Stimulated activated CD4-positive, alpha-beta T cell treated with anti-CD3 and anti-CD28 coated beads, Interleukin-12 subunit alpha, Interleukin-12 subunit beta, amount 100 ng/mL, for 24 hours (primary cell): Measurements from ENCODE around the gene CCDC12.
A peak's percentile ranks its signal among the peaks of the same experiment; 100 is the strongest.

ENCODE experiments used
- DNase-seq, 2 experiments: peaks; one replicate each; pipeline ENCODE4 v3.0.0-alpha.2; 2020; ENCODE audit warnings: low read depth in 2 of 2

CCDC12 gene

DNA sequence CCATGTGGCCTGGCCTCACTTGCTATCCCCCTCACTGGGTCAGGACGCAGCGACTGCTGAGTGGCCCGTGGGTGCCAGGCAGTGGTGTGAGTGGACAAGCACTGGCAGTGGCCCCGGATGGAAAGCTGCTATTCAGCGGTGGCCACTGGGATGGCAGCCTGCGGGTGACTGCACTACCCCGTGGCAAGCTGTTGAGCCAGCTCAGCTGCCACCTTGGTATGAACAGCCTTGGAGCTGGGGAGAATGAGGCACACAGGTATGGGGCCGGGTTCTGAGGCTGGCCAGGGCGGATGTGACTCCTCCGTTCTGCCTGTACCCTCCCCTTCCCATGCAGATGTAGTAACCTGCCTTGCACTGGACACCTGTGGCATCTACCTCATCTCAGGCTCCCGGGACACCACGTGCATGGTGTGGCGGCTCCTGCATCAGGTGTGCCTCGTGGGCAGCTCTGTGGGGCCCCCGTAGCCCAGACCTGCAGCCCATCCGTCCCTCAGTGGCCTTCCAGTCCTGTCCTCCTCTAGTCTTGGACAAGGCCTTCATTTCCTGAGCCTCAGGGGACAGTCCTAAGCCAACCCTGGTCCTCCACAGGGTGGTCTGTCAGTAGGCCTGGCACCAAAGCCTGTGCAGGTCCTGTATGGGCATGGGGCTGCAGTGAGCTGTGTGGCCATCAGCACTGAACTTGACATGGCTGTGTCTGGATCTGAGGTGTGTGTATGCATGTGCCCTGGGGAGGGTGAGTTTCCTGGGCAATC, 31.1 kb upstream of the CCDC12 start:
- DNase-seq = no peak

DNA sequence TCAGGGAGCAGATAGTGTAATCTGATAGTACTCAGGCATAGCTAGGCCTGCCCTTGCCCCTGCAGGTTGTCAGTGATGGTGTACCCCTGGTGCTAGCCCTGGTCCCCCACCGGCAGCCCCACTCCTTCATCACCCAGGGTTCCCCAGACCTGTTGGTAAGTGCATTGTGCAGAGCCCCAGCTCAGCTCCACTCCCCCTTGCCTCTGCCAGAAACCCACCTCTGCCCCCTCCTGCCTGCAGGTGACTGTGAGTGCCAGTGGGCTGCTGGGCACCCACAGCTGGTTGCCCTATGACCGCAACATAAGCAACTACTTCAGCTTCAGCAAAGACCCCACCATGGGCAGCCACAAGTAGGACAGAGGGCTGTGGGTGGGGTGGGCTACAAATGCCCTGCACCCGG, 30.5 kb upstream of the CCDC12 start:
- no peak for DNase-seq

DNA sequence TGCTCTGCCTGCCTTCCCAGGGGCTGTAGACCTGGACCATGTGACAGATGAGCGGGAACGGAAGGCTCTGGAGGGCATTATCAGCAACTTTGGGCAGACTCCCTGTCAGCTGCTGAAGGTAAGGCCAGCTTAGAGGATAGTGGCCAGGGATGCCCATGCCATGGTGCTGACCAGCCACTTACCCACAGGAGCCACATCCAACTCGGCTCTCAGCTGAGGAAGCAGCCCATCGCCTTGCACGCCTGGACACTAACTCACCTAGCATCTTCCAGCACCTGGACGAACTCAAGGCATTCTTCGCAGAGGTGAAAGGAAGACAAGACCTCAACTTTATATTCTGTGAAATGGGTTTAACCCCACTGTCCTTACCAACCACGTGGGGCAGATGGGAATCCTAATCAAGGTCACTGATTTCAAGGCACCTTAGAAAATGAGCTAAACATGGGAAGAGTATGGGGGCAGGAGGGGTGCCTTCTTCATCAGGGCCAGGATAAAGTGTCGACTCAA, 29.7 kb upstream of the CCDC12 start:
- DNase-seq = no peak

DNA sequence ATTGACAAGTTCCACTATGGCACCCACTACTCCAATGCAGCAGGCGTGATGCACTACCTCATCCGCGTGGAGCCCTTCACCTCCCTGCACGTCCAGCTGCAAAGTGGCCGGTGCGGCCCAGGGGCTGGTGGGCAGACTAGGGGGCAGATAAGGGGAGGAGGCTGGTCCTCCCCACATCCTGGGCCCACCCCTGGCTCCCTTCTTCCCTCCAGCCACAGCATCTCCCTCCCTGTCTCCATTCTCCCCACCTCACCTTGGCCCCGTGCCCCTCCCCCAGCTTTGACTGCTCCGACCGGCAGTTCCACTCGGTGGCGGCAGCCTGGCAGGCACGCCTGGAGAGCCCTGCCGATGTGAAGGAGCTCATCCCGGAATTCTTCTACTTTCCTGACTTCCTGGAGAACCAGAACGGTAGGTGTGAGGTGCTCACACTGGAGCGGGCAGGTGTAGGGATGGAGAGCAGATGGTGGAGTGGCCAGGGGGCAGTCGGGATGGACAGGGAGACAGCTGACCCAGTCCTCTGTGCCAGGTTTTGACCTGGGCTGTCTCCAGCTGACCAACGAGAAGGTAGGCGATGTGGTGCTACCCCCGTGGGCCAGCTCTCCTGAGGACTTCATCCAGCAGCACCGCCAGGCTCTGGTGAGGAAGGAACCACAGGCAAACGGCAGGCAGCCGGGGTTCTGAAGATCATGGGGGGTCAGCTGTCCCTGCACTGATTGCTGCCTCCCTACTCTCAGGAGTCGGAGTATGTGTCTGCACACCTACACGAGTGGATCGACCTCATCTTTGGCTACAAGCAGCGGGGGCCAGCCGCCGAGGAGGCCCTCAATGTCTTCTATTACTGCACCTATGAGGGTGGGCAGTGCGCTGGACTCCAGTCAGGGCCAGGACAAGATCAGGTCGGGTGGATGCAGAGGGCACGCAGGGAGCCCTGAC, 28.9 kb upstream of the CCDC12 start:
- DNase-seq = no peak

DNA sequence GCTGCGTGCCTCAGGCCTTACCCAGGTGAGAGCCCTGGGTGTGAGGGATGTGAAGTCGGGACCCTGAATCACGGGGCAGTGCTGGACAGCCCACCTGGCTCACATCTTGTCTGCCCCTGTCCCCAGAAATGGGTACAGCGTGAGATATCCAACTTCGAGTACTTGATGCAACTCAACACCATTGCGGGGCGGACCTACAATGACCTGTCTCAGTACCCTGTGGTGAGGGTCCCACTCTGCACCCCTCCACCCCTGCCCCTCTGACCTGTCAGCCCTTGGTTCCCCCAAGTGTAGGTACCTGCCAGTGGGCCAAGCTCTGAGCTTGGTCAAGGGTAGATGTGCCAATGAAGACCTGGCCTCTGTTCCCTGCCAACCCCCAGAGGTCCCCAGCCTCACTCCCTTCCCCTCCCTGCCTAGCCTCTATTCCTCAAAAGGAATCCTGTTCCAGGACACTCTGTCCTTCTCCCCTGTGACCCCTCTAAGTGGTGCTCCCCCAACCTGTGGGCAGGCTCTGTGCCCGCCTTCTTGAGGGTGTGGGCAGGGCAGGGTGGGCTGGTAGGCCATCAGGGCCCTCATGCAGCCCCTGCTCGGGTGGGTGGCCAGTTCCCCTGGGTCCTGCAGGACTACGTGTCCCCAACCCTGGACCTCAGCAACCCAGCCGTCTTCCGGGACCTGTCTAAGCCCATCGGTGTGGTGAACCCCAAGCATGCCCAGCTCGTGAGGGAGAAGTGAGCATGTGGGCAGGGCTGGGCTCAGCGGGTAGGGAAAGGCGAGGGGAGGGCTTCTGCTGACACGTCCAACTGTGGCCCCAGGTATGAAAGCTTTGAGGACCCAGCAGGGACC, 28.0 kb upstream of the CCDC12 start:
- DNase-seq = no peak

DNA sequence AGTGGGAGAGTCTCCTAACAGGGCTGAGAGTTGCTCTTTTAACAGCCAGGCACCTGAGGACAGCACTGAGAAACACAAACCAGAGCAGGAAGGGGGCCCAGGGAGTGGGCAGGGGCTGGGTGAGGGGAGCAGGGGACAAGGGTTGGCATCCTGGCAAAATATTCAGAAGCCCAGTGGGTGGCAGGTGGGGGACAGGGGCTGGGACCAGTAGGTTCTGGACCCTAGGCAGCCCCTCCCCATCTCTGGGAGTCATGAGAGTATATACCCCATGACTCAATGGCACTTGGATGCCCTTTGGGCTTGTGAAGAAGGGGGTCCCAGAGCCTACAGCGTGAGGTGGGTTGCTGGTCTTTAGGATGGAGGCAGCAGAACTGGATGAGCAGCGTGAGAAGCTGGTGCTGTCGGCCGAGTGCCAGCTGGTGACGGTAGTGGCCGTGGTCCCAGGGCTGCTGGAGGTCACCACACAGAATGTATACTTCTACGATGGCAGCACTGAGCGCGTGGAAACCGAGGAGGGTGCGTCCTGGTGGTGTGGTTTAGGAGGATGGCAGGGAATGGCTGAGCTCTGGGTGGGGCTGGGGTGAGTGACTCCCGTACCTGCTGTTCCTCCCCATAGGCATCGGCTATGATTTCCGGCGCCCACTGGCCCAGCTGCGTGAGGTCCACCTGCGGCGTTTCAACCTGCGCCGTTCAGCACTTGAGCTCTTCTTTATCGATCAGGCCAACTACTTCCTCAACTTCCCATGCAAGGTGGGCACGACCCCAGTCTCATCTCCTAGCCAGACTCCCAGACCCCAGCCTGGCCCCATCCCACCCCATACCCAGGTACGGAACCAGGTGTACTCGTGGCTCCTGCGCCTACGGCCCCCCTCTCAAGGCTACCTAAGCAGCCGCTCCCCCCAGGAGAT, 27.2 kb upstream of the CCDC12 start:
- DNase-seq = no peak

DNA sequence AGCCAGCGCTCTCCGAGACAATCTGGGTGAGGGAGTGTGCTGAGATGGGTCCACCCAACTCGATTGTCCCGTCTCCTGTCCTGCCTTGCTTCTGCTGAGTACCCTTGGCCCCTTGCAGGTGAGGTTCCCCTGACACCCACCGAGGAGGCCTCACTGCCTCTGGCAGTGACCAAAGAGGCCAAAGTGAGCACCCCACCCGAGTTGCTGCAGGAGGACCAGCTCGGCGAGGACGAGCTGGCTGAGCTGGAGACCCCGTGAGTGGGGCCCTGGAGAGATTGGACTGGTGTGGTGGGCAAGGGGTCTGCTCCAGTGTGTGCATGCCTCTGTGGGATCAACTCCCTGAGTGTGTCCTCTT, 26.5 kb upstream of the CCDC12 start:
- no peak for DNase-seq

DNA sequence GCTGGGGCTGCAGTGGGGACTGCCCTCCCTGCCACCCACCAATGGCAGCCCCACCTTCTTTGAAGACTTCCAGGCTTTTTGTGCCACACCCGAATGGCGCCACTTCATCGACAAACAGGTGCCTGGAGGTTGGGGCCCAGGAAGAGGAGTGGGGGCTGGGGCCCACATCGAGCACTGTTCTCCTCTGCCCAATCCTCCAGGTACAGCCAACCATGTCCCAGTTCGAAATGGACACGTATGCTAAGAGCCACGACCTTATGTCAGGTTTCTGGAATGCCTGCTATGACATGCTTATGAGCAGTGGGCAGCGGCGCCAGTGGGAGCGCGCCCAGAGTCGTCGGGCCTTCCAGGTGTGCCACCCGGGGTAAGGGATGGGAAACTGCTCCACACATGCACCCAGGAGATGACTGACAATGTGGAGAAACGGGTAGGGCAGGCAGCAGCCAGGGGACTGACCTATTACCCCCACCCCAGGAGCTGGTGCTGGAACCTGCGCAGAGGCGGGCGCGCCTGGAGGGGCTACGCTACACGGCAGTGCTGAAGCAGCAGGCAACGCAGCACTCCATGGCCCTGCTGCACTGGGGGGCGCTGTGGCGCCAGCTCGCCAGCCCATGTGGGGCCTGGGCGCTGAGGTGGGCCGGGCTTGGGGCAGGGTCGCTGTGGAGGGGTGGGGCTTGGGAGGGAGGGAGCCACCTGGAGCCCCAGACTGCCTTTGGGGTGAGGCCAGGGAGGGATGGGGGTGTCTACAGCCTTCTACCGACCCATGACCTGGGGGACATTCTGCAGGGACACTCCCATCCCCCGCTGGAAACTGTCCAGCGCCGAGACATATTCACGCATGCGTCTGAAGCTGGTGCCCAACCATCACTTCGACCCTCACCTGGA, 25.9 kb upstream of the CCDC12 start:
- no peak for DNase-seq

DNA sequence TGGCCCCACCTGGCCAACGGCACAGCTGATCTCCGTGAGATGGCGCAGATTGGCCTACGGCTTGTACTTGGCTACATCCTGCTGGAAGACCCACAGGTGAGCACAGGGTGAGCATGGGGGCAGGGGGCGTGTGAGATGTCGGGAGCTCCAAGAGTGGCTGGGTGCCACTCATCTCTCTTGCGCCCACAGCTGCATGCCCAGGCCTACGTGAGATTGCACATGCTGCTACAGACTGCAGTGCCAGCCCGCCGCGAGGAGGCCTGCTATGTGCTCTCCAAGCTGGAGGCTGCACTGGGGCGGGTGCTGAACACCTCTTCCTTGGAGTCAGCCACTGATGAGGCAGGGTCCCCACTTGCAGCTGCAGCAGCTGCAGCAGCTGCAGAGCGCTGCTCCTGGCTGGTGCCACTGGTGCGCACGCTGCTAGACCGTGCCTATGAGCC, 25.2 kb upstream of the CCDC12 start:
- no peak for DNase-seq

DNA sequence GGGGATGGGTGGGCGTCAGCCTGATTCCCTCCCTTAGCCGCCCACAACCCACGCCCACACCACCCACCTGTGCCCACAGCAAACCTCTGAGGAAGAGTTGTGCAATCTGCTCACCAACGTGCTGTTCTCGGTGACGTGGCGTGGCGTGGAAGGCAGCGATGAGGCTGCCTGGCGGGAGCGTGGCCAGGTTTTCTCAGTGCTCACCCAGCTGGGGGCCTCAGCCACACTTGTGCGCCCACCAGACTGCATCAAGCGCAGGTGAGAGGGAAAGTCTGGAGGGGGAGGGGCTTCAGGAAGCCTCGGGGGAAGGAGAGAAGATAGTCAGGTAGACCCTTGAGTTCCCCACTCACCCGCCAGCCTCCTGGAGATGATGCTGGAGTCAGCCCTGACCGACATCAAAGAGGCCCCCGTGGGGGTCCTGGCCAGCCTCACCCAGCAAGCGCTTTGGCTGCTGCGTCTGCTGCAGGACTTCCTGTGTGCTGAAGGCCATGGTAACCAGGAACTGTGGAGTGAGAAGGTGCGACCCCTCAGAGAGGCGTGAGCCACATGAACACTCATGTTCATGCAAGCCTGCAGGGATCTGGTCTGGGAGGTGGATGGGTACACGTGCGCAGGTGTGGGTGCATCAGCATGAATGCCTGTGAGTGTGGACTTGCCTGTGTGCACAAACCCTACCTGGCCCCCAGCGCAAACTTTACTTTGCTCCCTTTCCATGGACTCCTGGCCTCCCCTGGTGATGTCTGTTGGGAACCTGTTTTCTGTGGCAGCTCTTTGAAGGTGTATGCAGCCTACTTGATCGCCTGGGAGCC, 24.6 kb upstream of the CCDC12 start:
- no peak for DNase-seq

DNA sequence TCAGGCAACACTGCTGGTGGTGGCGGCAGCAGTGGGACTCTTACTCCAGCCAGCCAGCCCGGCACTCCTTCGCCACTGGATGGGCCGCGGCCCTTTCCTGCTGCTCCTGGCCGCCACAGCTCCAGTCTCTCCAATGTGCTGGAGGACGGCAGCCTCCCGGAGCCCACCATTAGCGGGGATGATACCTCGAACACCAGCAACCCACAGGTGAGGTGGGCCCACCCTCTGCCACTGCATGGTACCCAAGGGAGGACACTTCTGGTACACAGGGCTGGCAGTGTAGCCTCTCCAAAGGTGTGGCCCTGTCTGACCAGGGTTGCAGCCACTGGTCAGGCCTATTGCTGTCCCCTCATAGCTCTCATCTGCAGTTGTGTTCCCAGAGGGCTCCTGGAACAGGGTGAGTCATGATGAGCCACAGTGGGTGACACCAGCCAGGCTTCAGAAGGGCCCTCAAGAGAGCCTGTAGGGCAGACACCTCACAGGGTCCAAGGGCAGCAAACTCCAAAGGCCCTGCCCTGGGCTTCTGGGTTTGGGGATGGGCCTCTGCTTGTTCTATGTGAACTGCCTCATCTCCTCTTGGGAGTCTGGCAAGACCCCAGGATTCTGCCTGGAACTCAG, 23.8 kb upstream of the CCDC12 start:
- no peak for DNase-seq

DNA sequence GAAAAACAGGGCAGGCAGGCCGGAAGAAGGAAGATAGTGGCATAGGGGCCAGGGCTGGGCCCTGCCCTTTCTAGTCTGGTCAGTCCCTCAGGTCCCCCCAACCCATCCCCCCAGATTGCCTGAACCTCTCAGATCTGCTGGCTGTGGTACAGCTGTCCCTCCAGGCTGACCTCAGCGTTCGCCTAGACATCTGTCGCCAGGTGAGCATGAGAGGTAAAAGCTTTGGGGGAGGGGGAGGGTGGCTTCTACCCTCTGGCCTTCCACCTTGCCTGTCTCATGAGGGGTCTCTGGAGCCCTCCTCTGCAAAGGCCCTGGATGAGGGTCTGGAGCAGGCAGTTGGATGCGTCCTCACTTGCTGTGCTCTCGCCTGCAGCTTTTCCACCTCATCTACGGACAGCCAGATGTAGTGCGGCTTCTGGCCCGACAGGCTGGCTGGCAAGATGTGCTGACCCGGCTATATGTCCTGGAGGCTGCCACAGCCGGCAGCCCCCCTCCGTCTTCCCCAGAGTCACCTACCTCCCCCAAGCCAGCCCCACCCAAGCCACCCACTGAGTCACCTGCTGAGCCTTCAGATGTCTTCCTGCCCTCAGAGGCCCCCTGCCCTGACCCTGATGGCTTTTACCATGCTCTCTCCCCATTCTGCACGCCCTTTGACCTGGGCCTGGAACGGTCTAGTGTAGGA, 23.1 kb upstream of the CCDC12 start:
- no peak for DNase-seq

DNA sequence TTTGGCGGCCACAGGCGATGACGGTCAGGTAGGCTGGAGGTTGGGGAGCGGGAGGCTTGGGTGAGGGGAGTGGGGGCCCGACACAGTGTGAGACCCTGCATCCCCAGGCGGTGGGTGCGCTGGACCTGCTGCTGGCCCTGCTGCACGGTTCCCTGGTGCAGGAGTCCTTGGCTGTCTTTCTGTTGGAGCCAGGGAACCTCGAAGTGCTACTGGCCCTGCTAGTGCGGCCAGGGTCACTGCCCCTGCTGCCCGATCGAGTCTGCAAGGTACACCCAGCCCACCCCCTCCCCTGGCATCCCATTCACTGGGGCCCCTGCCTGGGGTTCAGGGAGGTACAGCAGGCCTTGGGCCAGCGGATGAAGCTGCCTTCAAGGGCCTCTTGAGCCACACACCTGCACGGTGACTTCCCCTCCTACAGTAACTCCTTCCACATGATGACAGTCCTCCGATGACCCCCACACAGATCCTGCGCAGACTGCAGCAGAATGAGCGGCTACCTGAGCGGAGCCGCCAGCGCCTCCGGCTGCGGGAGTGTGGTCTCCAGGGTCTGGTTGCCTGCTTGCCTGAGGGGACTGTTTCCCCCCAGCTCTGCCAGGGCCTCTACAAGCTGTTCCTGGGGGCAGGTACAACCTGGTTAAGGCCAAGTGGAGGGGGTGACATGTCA, 22.4 kb upstream of the CCDC12 start:
- no peak for DNase-seq

DNA sequence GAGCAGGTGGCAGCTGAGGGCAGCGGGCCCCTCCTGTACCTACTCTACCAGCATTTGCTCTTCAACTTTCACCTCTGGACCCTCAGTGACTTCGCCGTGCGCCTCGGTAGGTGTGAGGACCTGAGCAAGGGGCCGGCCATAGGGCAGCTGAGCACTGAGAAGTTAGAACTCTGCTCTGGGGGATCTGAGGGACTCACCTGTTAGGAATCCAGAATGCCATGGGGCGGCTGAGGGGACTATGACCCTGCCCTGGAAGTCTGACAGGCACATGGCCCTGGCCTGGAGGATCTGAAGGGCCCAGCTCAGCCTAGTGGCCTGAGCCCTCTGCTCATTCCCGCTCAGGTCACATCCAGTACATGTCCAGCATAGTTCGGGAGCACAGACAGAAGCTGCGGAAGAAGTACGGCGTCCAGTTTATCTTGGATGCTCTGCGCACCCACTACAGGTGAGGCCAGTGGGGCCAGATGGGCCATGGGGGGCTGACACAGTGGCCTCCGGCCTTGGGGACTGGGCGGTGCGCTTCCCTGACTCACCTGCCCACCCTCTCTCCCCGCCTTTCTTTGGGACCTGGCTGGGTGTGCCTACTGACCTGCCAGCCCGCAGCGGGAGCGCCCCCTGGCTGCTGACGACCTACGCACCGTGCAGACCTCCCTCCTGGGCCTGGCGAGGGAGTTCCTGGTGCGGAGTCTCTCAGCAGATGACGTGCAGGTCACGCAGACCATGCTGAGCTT, 21.7 kb upstream of the CCDC12 start:
- DNase-seq = peak in 1 of 2 experiments; percentile 59

DNA sequence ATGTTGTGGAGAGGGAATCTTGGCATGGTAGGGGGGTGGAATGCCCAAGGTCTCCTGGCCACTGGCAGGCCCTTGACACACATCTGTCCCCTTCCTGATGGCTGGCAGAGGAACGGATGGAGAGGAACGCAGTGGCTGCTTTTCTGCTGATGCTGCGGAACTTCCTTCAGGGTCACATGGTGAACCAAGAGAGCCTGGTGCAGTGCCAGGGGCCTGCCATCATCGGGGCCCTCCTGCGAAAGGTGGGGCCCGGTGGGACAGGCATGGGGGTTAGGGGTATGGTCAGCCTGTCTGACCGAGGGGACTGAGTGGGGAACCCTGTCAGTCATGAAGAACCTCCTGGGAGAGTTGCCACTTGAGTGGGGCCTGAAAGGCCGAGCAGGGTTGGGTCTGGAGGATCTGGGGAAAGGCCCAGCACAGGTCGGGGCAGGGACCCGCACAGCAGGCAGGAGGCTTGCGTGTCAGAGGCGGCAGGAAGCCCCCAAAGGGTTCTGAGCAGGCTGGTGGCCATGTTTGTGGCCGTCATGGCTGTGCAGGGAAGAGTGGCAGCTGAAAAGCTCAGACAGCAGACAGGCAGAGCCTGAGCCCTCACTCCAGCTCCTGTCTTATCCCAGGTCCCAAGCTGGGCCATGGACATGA, 21.0 kb upstream of the CCDC12 start:
- DNase-seq = no peak
